Stomach (tissue), 19 donors: ENCODE results near the gene ZNF43. TPM values are rescaled to one million over a fixed set of nuclear protein-coding genes. Genes with fewer than 3 reads are reported as not detected.
A peak's percentile ranks its signal among the peaks of the same experiment; 100 is the strongest.
"Not testable (repeated sequence)": the region's sequence is repeated elsewhere in the genome, so short reads cannot be mapped to it uniquely, and the experiment has no call there.

ENCODE experiments used
- DNase-seq, 2 donors: peaks; one replicate each; pipeline versions ENCODE4 v3.0.0 to v3.0.0-alpha.2; 2013 to 2019
- H3K27ac ChIP-seq, 5 donors: fragments of 200-600 bp in 4 of 5; sonication (generic) in 4 of 5; one replicate each; pipeline ENCODE4 v1.5.1; 2013 to 2019; ENCODE audit warnings: mild to moderate bottlenecking in 1 of 5, moderate library complexity in 1 of 5
- H3K27me3 ChIP-seq, 3 donors: fragments of 200-600 bp; sonication (generic); one replicate each; pipeline ENCODE4 v1.5.1; 2017 to 2019; ENCODE audit warnings: mixed run types in 1 of 3
- H3K36me3 ChIP-seq, 4 donors: fragments of 200-600 bp; sonication (generic); 1 replicate in 3 of 4; 2 replicates in 1 of 4; pipeline ENCODE4 v1.5.1; 2016 to 2019
- H3K4me1 ChIP-seq, 4 donors: fragments of 200-600 bp; sonication (generic); one replicate each; pipeline ENCODE4 v1.5.1; 2016 to 2019
- H3K4me3 ChIP-seq, 4 donors: fragments of 200-600 bp; sonication (generic) in 3 of 4; one replicate each; pipeline ENCODE4 v1.5.1; 2016 to 2019; ENCODE audit warnings: mild to moderate bottlenecking in 1 of 4
- H3K9me3 ChIP-seq, 4 donors: fragments of 200-600 bp; sonication (generic); one replicate each; pipeline ENCODE4 v1.5.1; 2016 to 2019
- CTCF ChIP-seq, 7 experiments: fragments of 450-650 bp in 4 of 7; fragments of 200-600 bp in 3 of 7; sonication (generic) in 3 of 7; IDR thresholded peaks; one replicate each; pipeline ENCODE4 v1.5.1; 2016 to 2019; ENCODE audit warnings: antibody characterized with exemption in 7 of 7, control low read depth in 2 of 7, mild to moderate bottlenecking in 1 of 7
- EP300 ChIP-seq: sonication (generic); formaldehyde crosslinking; IDR thresholded peaks from one replicate; pipeline ENCODE4 v1.6.1; 2017; ENCODE audit warnings: antibody characterized with exemption
- POLR2A ChIP-seq, 4 donors: fragments of 450-650 bp; IDR thresholded peaks; one replicate each; pipeline ENCODE4 v1.6.1; 2016; ENCODE audit warnings: antibody characterized with exemption in 4 of 4, control low read depth in 2 of 4, mild to moderate bottlenecking in 1 of 4, moderate library complexity in 1 of 4
- POLR2AphosphoS5 ChIP-seq, 3 donors: sonication (generic); formaldehyde crosslinking; IDR thresholded peaks; one replicate each; pipeline ENCODE4 v1.6.1; 2016; ENCODE audit warnings: antibody characterized with exemption in 3 of 3
- WGBS, 5 donors: extraction: QIAGEN DNeasy Blood & Tissue Kit in 3 of 5; methylation state at CpG; one replicate each; pipeline versions ENCODE4 v1.1.5 to v1.1.7; 2013 to 2018; 5-methylcytosine and 5-hydroxymethylcytosine counted together
- intact Hi-C: fragments of 100-400 bp; cut with DNase I; formaldehyde crosslinking; loops from one replicate; pipeline ENCODE4 v1.15.1; 2023; ENCODE audit warnings: low total_unique reads
- long read RNA-seq, 10 donors: transcript quantifications; one replicate each; lab custom pipeline, GENCODE V29; 2026
- polyA plus RNA-seq, 3 donors: library from polyadenylated mRNA; stranded (reverse); fragments of 200-250 nt; gene quantifications; one replicate each; pipeline ENCODE4 v1.2.3, GENCODE V29; 2013
- total RNA-seq, 5 donors: library from RNA; depleted of rRNA; stranded (reverse); fragments of >200 nt; gene quantifications; one replicate each; pipeline versions ENCODE4 v1.1.0 to v1.2.3, GENCODE V29; 2014 to 2016
- donor health status: healthy with polysubstance abuse.
- donor health status: Bipolar disorder and iron deficiency.
- donor health status: healthy.

ZNF43 gene
- total RNA-seq: 10 to 100 TPM in 3 of 5 donors, 1 to 10 TPM in 2; 4.0 to 31.9 (median 15.1) TPM
- polyA plus RNA-seq: 1 to 10 TPM; 2.2 to 4.6 (median 3.8) TPM
- long read RNA-seq, donor 1, partial matches to known transcripts: 0 of 1 reads
- long read RNA-seq, donor 1, other reads (novel, unspliced or antisense): 0 of 1 reads
- long read RNA-seq, donor 2, partial matches to known transcripts: 0 of 4 reads
- long read RNA-seq, donor 2, other reads (novel, unspliced or antisense): 0 of 4 reads
- long read RNA-seq, donor 3, full-length matches to known transcripts: 7 of 7 reads
- long read RNA-seq, donor 3, partial matches to known transcripts: 0 of 7 reads
- long read RNA-seq, donor 3, other reads (novel, unspliced or antisense): 0 of 7 reads
- long read RNA-seq, donor 4: 0 reads
- long read RNA-seq, donor 5, partial matches to known transcripts: 0 of 2 reads
- long read RNA-seq, donor 5, other reads (novel, unspliced or antisense): 0 of 2 reads
- long read RNA-seq, donor 6, transcript ZNF43-201 (4 exons, 2,881 nt): major isoform, 5 of 14 reads
- long read RNA-seq, donor 6, partial matches to known transcripts: 6 of 14 reads
- long read RNA-seq, donor 6, other reads (novel, unspliced or antisense): 0 of 14 reads
- long read RNA-seq, donor 7, full-length matches to known transcripts: 5 of 5 reads
- long read RNA-seq, donor 7, partial matches to known transcripts: 0 of 5 reads
- long read RNA-seq, donor 7, other reads (novel, unspliced or antisense): 0 of 5 reads
- long read RNA-seq, donor 8, full-length matches to known transcripts: 2 of 2 reads
- long read RNA-seq, donor 8, partial matches to known transcripts: 0 of 2 reads
- long read RNA-seq, donor 8, other reads (novel, unspliced or antisense): 0 of 2 reads
- long read RNA-seq, donor 9, full-length matches to known transcripts: 3 of 3 reads
- long read RNA-seq, donor 9, partial matches to known transcripts: 0 of 3 reads
- long read RNA-seq, donor 9, other reads (novel, unspliced or antisense): 0 of 3 reads
- long read RNA-seq, donor 10, full-length matches to known transcripts: 4 of 4 reads
- long read RNA-seq, donor 10, partial matches to known transcripts: 0 of 4 reads
- long read RNA-seq, donor 10, other reads (novel, unspliced or antisense): 0 of 4 reads

DNA sequence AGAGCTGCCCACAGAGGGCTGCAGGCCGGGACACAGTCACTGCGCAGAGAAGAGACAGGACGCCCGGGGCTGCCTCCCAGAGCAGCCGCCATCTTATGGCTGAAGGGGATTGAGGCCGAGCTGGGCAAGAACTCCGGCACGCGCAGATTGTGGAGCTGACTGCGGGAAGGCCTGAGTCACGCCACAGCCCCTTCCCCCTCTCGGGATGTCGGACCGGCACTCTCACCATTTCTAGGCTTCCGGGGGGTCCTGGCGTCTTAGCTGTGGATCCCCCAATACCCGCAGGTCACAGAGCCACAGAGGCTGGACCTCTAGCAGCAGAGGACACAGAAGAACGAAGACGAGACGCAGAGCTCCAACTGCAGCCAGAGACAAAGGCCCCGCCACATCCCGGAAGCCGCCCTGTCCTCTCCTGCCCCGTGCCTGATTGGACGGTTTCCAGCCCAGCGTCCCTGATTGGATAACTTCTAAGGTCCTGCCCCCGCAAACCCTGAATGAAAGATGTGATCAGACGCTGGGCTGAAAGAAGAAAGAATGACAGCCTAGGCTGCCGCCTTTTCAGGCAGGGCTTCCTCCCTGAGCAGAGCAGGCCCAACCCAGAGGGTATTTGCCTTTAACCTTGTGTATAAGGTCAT, at the start of gene ZNF43:
Gene ZNF43, minus strand, starts transcription at position 373 of the 635 bp plus-strand sequence. Its CDS starts 144 bp downstream, at position 229.
- Histone ChIP-seq H3K27me3 (no peaks in the 10 kb centered on the region), H3K27ac (peak within 1 kb of the TSS; percentile 85 to 93 (median 89)), H3K9me3 (peaks cover 0 to 26% (median 0%) of the 10 kb centered on the region in 4 donors), H3K4me1 (peaks cover 4 to 18% (median 12%) of the 10 kb centered on the region in 4 donors), H3K4me3 (peak within 1 kb of the TSS; percentile 60 to 79 (median 75)), H3K36me3 (peaks cover 2 to 22% (median 16%) of the 10 kb centered on the region in 4 donors)
- WGBS, 5 donors: 0 to 1% (median 0%) methylated on average over 20 to 29 of the region's 29 CpGs
- TF ChIP-seq CTCF (IDR thresholded peaks at IDR 0.05): no peak
- no peak for TF ChIP-seq EP300
- peak in 2 of 4 donors; percentile 36 to 48 for TF ChIP-seq POLR2A (IDR thresholded peaks at IDR 0.05)
- TF ChIP-seq POLR2AphosphoS5 (IDR thresholded peaks at IDR 0.05): peak; percentile 33 to 88 (median 71)
- intact Hi-C loops: no loop called here
- peak; percentile 96 to 98 for DNase-seq

DNA sequence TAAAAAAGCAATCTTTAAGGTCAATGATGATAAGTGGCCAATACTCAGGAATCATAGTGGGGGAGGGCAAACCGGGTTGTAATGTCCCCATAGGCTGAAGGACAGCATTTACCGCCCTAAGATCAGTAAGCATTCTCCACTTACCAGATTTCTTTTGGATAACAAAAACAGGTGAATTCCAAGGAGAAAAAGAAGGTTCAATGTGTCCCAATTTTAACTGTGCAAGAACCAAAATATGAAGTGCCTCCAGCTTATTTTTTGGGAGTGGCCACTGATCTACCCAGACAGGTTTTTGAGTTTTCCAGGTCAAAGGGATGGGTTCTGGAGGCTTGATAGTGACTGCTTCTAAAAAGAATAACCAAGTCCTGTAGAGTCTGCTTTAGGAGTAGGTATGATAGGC, 49.5 kb upstream of the ZNF43 start:
- H3K4me3 ChIP-seq, H3K27me3 ChIP-seq, H3K36me3 ChIP-seq, H3K4me1 ChIP-seq, H3K27ac ChIP-seq, DNase-seq, intact Hi-C loops: not testable (repeated sequence)
- 57 to 80% (median 75%) methylated on average over 2 of the region's 2 CpGs for WGBS, 5 donors
- peaks cover 0 to 13% (median 4%) of the 10 kb centered on the region in 4 donors for H3K9me3 ChIP-seq

DNA sequence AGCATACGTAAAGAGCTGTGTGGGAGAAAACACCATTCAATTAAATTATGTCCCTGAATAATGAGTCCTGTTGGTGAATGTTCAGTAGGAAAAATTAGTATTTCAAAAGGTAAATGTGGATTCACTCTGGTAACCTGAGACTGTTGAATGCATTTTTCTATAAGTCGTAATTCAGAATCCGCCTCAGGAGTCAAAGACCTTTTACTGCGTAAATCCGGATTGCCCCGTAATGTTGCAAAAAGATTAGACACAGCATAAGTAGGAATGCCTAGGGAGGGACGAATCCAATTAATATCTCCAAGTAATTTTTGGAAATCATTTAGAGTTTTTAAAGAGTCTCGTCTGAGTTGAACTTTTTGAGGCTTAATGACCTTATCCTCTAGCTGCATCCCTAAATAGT, 48.8 kb upstream of the ZNF43 start:
- 89 to 90% (median 89%) methylated on average over 8 of the region's 8 CpGs for WGBS, 5 donors
- peaks cover 0 to 13% (median 4%) of the 10 kb centered on the region in 4 donors for H3K9me3 ChIP-seq
- H3K4me3 ChIP-seq, H3K36me3 ChIP-seq, H3K4me1 ChIP-seq, H3K27me3 ChIP-seq, H3K27ac ChIP-seq, intact Hi-C loops, DNase-seq: not testable (repeated sequence)

GRCh38 chr19:21883516-21883915, 47.5 kb upstream of the ZNF43 start:
- Histone ChIP-seq H3K27ac (no peak overlapping the region), H3K36me3 (no peaks in the 10 kb centered on the region), H3K27me3 (no peaks in the 10 kb centered on the region), H3K9me3 (peaks cover 0 to 10% (median 4%) of the 10 kb centered on the region in 4 donors), H3K4me1 (no peaks in the 10 kb centered on the region), H3K4me3 (no peak overlapping the region)
- intact Hi-C loops: no loop called here
- 77 to 84% (median 83%) methylated on average over 10 of the region's 10 CpGs for WGBS, 5 donors
- no peak for TF ChIP-seq CTCF (IDR thresholded peaks at IDR 0.05)
- TF ChIP-seq EP300: no peak
- no peak for TF ChIP-seq POLR2A (IDR thresholded peaks at IDR 0.05)
- TF ChIP-seq POLR2AphosphoS5 (IDR thresholded peaks at IDR 0.05): no peak
- DNase-seq: no peak
